NCI-H1694 (cell line): ENCODE results near the gene CCDC50.

Experiments
- DNase-seq: peaks from one replicate; lab custom pipeline; 2025; lab: John Stamatoyannopoulos, UW

Gene CCDC50, protein sequence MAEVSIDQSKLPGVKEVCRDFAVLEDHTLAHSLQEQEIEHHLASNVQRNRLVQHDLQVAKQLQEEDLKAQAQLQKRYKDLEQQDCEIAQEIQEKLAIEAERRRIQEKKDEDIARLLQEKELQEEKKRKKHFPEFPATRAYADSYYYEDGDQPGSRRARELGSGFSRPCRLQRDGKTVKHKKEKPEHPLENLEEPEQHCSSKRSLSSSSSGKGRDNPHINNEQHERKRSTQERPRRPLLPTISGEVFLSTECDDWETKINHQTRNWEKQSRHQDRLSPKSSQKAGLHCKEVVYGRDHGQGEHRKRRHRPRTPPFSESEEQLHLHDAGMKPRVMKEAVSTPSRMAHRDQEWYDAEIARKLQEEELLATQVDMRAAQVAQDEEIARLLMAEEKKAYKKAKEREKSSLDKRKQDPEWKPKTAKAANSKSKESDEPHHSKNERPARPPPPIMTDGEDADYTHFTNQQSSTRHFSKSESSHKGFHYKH

DNA sequence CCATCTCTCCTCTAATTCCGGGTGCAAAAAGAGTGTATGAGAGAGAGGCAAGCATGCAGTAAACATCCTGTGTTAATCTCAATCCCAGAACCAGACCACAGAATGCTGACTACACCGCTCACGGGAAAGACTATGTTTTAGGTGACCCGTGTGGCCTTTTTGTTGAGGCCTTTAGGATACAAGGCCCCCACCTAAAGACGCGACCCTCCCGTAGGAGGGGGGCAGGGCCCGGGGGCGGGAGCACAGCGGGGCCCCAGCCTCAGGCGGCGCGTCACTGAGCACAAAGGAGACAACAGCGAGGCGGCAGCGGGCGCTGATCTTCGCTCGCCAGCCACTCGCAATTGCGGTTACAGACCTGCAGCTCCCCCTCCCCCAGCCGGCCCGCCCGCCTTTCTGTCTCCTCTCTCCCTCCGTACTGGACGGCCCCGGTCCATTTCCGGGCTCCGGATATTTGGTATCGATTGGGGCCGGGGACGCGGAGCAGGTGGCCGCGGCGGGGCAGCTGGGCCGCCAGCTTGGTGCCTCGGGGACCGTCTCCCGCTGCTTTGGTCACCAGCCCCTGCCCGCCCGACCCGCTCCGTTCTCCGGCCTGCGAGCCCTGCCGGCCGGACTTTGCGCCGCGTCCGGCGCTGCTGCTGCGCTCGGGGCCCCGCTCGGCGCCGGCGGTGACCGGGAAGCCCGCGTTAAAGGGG lies at the start of gene CCDC50:
CCDC50 (plus strand) TSS at position 433 of the 692 bp plus-strand sequence. CDS start 281 bp downstream, outside the sequence.
- DNase-seq: peak; percentile 37

DNA sequence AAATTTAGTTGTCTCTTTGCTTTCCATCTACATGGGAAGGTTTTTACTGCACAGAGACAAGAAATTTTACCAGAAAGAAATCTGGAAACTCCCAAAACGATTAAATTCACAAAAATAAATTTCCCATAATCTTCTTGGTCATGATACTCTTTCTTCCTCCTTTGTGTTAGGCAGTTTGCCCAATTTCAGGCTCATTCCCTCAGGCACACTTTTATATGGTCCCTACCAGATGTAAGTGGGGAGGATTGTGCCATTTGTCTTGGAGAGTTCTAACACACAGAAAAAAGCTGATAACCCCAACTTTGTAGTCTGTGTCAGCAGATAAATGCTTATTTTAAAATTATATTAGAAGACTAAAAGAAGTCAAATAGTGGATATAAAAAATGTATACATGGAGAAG lies 49.1 kb upstream of the CCDC50 start:
- DNase-seq: no peak

DNA sequence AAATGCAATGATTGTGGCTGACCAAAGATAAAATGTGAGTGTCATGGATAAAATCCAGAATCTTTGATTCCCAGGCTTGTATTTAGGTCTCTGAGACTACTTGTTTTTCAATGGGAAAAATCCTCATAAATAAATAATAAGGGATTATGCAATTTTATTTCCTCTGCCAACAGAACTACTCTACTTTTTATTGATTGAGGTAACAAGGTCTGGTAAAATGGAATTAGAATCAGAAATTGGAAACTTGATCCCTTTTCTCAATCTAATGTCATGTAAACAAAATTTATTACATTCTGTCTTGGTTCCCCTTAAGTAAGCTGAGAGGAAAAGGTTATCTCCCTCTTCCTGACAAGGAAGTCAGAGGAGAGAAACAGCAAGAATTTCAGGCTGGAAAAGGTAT lies 48.3 kb upstream of the CCDC50 start:
- no peak for DNase-seq

DNA sequence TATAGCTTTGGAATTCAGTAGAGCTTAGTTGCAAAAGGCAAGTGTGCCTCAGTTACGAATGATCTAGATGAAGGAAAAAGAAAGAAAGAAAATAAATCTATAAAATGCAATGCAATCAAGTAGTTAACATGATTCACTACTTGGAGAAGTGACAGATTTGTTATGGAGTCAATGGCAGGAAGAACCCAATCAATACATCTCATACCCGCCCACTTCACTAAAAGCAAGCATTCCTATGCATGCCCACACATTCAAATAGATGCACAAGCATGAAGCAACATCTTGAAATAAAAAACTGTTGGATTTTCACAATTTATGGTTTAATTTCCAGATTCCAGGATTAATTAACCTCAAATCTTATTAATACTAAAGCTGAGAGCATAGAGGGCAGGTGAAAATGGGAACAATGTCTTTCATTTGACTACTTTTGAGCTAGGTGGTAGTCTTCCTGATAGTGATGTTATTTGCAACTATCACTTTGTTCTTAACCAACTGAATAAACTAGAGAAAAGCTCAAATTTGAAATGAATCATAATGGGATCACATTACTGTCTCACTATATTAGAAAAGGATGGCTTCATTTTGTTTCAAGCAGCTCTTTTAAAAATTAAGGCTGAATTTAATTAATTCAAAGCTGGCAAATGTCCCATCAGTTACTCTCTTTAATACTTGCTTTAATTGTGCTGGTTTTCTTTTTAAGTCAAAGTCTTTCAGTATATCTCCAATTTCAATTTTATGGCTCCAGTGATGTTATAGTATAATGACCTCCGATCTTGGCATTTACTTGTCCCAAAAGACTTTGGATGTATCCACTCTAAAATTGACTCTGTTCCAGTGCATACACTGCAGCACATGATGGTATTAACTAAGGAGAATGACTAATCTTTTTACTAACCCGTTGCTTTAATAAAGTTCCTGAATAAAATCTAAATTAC lies 46.7 kb upstream of the CCDC50 start:
- no peak for DNase-seq

DNA sequence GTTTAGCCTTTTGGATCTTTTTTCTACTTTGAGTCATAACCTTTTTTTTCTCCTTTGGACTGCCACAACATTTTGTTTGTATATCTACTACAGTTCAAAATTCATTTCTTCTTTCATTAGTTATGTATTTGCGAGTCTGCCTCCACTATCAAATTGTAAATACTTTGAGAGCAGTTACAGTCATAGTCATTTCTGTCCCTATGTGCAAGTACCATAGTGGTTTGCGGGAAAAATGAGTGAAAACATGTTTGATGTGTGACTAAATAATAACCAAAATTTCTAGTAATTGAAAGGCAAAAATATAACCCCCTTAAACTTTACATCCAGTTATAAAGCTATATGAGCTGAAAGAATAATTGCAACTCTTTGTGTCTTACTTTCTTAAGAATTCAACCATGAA lies 45.8 kb upstream of the CCDC50 start:
- DNase-seq: no peak

DNA sequence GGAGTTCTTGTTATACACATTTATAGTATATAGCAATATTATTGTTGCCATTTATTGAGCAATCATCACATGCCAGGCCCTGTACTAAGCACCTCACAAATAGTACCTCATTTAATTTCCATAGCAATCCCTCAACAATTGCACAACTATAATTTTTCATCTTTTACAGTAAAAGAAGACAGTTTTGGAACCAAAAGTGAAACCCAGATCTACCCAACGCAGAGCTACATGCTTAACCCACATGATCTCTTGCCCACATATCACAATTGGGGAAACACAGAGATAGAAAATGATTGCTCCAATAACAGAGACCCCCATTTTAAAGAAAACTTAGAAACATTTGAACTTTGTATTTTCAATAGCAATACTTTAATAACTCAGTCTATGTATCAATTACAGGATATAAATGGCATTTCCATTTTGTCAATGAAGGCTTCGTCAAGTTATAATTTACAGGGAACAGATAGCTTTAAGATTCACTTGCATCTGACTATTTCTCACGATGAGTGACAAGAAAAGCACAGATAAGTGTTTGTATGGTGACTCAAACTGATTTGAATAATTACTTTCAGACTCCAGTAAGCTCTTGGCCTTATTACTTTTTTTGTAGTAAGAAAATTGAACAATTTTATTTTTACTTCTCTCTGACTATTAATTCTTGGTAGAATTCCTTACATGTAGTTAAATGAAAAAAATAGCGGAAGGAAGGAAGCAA lies 38.7 kb upstream of the CCDC50 start:
- DNase-seq: no peak

DNA sequence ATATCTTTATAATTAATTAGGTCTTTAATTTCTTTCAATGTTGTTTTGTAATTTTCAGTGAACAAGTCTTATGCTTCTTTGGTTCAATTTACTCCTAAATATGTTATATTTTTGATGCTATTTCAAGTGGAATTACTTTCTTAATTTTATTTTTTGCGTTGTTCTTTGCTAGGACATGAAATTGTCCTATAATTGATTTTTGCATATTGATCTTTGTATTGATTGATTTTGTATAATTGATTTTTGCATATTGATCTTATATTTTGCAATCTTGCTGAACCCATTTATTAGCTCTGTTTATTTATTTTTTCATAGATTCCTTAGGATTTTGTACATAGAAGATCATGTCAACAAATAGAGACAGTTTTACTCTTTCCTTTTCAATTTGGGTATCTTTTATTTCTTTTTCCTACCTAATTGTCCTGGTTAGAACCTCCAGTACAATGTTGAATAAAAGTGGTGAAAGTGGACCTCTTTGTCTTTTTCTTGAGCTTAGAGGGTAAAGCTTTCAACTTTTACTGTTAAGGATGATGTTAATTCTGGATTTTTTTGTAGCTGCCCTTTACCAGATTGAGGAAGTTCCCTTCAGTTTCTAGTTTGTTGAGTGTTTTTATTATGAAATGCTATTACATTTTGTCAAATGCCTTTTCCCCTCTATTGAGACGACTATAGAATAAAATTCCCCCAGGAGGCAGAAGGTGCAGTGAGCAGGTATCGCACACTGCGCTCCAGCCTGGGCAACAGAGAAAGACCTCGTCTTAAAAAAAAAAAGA lies 36.8 kb upstream of the CCDC50 start:
- no peak for DNase-seq

DNA sequence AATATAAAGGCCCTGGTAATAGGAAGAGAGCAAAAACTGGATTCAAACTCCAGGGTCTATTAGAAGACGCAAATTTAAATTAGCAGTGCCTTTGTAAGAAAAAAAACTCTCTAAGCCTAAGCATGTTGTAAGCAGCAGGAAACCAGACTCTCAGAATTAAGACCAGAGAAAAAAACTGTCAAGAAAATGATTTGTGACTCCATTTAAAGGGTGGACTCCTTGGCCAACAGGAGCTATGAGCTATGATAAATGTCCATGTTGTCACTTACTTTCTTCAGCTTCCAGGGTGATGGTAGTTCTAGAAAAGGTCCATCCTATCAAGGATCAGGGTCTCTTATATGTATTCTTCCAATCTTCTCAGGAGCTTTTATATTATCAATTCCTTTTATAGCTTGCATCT lies 34.9 kb upstream of the CCDC50 start:
- no peak for DNase-seq

DNA sequence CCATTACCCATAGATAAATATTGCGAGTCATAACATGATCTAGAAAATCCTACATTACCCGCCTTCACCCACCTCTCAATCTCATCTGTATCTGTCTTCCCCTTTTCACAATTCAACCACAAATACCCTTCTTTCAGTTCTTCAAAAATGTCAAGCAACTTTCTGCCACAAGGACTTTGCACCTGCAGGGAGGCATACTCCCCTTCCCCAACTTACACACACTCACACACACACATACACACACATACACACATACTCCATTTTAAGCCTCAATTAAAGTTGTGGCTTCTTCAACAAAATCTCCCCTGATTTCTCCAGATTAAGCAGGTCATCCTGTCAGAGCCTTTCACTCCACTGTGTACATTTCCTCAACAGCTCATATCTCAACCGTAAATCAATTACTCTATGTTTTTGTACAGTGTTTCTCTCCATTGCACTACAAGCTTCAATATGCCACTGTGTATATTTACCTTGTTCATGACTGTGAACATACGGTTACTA lies 33.1 kb upstream of the CCDC50 start:
- no peak for DNase-seq

DNA sequence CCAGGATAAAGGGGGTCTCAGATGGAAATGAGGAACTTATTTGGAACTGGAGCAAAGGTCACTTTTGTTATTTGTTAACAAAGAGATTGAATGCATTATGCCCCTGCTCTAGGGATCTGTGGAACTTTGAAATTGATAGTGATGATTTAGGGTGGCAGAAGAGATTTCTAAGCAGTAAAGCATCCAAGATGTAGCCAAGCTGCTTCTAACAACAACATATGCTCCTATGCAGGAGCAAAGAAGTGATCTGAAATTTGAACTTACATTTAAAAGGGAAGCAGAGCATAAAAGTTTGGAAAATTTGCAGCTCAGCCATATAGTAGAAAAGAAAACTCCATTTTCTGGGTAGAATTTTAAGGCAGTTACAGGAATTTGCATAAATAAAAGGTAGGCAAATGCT lies 30.3 kb upstream of the CCDC50 start:
- no peak for DNase-seq

DNA sequence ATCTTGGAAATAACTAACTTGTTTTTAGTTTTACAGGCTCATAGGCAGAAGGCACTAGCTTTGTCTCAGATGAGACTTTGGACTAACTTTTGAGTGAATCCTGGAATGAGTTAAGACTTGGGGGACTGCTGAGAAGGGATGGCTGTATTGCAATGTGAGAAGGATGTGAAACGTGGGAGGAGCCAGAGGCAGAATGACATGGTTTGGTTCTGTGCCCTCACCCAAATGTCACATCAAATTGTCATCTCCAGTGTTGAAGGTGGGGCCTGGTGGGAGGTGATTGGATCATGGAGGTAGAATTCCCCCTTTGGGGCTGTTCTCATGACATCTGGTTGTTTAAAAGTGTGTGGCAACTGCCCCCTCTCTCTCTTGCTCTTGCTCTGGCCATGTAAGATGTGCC lies 28.8 kb upstream of the CCDC50 start:
- no peak for DNase-seq

DNA sequence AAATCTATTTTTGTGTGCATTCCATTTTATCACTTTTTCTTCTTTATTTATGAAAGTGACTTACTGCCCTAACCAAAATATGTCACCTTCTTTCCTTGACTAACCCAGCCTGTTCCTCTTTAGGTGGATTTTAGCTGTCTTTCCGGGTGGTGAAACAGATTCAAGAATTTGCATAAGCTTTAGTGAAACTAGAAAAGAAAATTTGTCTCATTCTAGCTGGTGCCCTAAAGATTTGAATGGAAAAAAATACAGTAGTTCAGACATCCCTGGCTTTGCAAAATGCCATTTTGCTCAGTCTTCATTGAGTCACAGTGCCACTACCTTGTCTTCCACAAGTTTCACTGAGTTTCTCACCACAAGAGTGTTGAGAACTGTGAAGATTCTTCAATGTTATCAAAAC lies 28.2 kb upstream of the CCDC50 start:
- no peak for DNase-seq

DNA sequence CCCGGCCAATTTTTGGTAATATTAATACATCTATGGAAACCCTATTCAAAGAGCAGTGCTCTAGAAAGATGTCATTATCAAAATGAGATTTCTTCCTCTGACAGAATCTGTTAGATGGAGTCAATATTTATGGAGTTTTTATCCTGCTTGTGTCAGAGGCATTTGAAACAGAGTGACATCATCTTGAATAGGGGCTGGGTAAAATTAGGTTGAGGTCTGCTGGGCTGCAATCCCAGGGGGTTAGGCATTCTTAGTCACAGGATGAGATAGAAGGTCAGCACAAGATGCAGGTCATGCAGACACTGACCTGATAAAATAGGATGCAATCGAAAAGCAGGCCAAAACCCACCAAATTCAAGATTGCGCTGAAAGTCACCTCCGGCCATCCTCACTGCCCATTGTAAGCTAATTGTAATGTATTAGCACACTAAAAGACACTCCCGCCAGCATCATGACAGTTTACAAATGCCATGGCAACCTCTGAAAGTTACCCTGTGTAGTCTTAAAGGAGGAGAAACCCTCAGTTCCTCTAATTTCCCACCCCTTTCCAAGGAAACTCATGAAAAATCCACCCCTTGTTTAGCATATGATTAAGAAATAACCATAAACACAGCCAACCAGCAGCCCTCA lies 27.3 kb upstream of the CCDC50 start:
- DNase-seq: no peak

DNA sequence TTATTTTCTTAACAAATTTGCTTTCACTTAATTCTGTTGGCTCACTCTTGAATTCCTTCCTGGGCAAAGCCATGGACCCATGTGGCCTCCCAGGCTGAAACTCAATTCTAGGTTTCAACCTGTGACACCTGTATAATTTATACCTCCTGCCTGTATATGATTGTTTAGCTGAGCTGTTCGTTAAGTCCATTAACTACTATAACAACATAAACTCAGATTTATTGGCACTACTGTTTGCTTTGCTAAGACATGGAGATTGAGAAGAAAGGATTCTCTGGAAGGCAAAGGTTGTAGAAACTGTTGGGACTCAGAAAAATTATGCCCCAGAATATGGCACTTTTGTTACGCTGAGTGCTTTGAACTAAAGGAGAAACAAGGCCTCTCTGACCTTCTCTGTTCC lies 26.7 kb upstream of the CCDC50 start:
- DNase-seq: no peak

DNA sequence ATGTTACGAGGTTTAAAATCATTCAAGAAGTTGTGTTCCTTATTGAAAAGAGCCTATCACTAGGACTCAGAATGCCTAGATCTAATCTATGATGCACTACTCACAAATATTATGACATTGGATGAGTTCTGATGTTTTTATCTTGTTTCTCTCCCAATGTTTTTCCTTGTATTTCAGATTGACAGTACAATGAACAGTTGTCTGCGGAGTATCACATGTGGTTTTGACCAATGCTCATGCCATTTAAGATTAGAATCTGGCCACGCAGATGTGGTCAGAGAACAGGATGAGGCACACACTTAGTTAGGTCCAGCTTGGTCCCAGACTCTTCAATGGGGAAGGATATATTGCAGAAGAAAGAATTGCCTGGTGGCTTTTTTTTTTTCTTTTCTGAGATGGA lies 25.6 kb upstream of the CCDC50 start:
- DNase-seq: no peak

DNA sequence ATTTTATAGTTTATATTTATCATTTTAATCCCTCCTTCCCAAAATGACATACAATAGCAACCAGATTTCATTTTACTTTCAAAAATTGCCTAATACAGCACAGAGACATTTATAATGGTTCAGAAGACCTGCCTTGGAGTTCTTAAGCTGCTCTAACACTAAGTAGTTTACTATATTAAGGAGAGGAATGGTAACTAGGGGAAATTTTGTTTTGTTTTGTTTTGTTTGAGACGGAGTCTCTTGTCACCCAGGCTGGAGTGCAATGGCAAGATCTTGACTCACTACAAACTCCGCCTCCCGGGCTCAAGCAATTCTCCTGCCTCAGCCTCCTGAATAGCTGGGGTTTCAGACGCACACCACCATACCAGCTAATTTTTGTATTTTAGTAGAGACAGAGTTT lies 22.8 kb upstream of the CCDC50 start:
- no peak for DNase-seq

DNA sequence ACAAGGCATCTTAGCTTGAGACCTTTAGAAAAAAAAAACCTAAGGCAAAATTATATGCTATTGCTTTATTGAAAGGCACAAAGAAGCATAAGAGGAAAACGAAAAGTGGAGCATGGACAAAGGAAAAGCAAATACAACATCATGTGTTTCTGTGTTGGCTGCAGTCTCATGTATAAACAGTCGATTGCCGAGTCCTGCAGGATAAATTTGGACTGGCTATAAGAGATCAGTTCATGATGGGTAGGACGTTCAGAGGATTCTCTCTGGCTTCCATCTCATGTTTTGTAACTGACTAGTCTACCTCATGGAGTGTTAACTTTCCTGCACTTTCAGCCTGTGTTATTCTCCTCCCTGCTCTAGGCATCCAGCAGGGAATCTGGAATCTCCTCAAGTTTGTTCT lies 21.9 kb upstream of the CCDC50 start:
- DNase-seq: no peak

DNA sequence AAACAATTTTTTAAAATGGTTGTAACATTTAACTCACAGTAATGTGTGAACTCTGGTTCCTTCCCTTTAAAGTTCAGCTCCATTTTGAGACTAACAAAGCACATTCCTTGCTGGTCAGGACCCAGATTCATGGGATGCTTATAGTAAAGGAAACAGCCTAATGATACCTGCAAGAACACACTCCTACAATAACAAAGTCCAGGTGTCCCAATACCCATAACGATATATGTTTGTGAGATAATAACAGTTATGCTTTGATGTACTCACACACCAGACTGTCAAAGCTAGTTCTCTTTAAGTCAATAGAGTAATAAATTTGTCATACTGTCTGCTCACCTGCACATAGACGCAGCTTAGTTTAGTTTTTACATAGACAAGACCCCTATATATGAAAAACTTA lies 15.9 kb upstream of the CCDC50 start:
- no peak for DNase-seq

DNA sequence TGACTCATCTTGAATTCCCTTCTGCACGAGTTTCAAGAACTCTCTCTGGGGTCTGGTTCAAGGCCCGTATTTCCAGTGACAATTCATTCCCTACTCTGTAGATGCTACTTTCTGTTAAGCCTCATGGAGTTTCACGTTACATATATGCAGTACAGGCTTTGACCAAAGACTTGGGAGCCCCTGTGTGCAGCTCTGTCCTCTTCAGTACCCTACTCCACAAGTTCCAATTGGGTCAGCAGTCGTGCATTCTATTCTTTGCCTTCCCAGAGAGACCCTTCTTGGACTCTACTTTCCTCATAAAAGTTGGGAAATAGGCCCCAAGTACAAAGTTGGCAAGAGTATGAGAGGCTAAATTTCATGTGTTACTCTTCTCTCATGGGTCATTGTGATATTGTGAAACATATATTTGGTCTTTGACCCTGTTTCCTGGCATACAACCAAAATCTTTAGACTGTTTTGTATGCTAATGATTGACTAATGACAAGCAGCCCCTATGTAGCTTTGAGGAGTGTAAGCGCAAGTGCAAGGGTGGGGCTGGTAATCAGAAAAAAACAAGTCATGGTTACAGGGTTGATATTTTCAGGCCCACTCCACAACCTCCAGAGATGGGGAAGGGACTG lies 15.0 kb upstream of the CCDC50 start:
- DNase-seq: no peak
